A549 treated with RU486 at 1 μM for 4 hours (cell line): ENCODE results near the gene MRPS18B. TPM values are rescaled to one million over a fixed set of nuclear protein-coding genes. Genes with fewer than 3 reads are reported as not detected.

Source experiments
- total RNA-seq: library from RNA; stranded (reverse); fragments of 200-300 nt; extraction: Qiagen RNA extraction; gene quantifications from 5 replicates; pipeline ENCODE4 v1.2.3, GENCODE V29; 2022; ENCODE audit warnings: low read depth

Gene MRPS18B
- total RNA-seq: 67.0 to 111 TPM (median 71.7 TPM) in 5 replicates

GRCh38 chr6:30617565-30618269, at the start of gene MRPS18B:
Gene MRPS18B (plus strand): TSS chr6:30617840. CDS start chr6:30617866, 26 bp downstream.

GRCh38 chr6:30571075-30571761, 46.4 kb upstream of the MRPS18B start, which contains the start of gene ABCF1:
Gene ABCF1 (plus strand): TSS chr6:30571442. CDS start chr6:30571488, 46 bp downstream.

GRCh38 chr6:30616811-30617564, 652 bp upstream of the MRPS18B start, which contains the start of gene PPP1R10:
Gene PPP1R10 (minus strand): TSS chr6:30617243. CDS start chr6:30609944, 7,299 bp downstream.

GRCh38 chr6:30626484-30627366, 9.1 kb downstream of the MRPS18B start, which contains the start of gene ATAT1:
Gene ATAT1 (plus strand): TSS chr6:30626874.

GRCh38 chr6:30646450-30647241, 29.0 kb downstream of the MRPS18B start, which contains the start of gene C6orf136:
Gene C6orf136 (plus strand): TSS chr6:30647133. CDS start chr6:30647232, 99 bp downstream.

GRCh38 chr6:30672445-30673253, 55.0 kb downstream of the MRPS18B start, which contains the start of gene DHX16:
Gene DHX16 (minus strand): TSS chr6:30673006. CDS start chr6:30672841, 165 bp downstream.

Other genes starting within 250 kb of the MRPS18B start
- 58.6 to 72.1 TPM (median 61.5 TPM) in 5 replicates for gene HLA-E, start 128.3 kb upstream of the MRPS18B start, total RNA-seq
- gene GNL1, start 61.4 kb upstream of the MRPS18B start, total RNA-seq: 28.9 to 34.7 TPM (median 33.7 TPM) in 5 replicates
- gene PRR3, start 60.5 kb upstream of the MRPS18B start, total RNA-seq: 15.1 to 17.6 TPM (median 16.6 TPM) in 5 replicates
- 49.8 to 66.6 TPM (median 57.8 TPM) in 5 replicates for gene ABCF1, start 46.4 kb upstream of the MRPS18B start, total RNA-seq
- gene PPP1R10, start 597 bp upstream of the MRPS18B start, total RNA-seq: 28.5 to 44.3 TPM (median 30.3 TPM) in 5 replicates
- 5.0 to 6.1 TPM (median 5.8 TPM) in 5 replicates for gene ATAT1, start 9.0 kb downstream of the MRPS18B start, total RNA-seq
- 11.2 to 14.0 TPM (median 12.9 TPM) in 5 replicates for gene C6orf136, start 29.3 kb downstream of the MRPS18B start, total RNA-seq
- 26.8 to 31.1 TPM (median 28.9 TPM) in 5 replicates for gene DHX16, start 55.2 kb downstream of the MRPS18B start, total RNA-seq
- gene PPP1R18, start 68.8 kb downstream of the MRPS18B start, total RNA-seq: 43.3 to 50.2 TPM (median 44.3 TPM) in 5 replicates
- gene NRM, start 73.1 kb downstream of the MRPS18B start, total RNA-seq: 21.9 to 32.3 TPM (median 27.8 TPM) in 5 replicates
- 14.2 to 22.0 TPM (median 16.7 TPM) in 5 replicates for gene MDC1, start 99.4 kb downstream of the MRPS18B start, total RNA-seq
- 783 to 980 TPM (median 907 TPM) in 5 replicates for gene TUBB, start 102.5 kb downstream of the MRPS18B start, total RNA-seq
- gene FLOT1, start 124.8 kb downstream of the MRPS18B start, total RNA-seq: 74.8 to 92.4 TPM (median 91.3 TPM) in 5 replicates
- gene IER3, start 126.7 kb downstream of the MRPS18B start, total RNA-seq: 97.7 to 162 TPM (median 152 TPM) in 5 replicates